GM18505 (cell line): ENCODE results near the gene SAMD4A.
"Not testable (repeated sequence)": the region's sequence is repeated elsewhere in the genome, so short reads cannot be mapped to it uniquely, and the experiment has no call there.

Experiments
- ATAC-seq: cut with Tn5 transposase; IDR thresholded peaks from one replicate; pipeline ENCODE4 v1.9.1; 2021; ENCODE audit not compliant: unreplicated experiment
- POLR2A ChIP-seq: IDR thresholded peaks from 4 replicates; pipeline ENCODE4 v1.6.1; 2011; ENCODE audit warnings: borderline replicate concordance; ENCODE audit not compliant: insufficient read depth, insufficient read length; ENCODE audit errors: extremely low read depth

The SAMD4A gene

DNA sequence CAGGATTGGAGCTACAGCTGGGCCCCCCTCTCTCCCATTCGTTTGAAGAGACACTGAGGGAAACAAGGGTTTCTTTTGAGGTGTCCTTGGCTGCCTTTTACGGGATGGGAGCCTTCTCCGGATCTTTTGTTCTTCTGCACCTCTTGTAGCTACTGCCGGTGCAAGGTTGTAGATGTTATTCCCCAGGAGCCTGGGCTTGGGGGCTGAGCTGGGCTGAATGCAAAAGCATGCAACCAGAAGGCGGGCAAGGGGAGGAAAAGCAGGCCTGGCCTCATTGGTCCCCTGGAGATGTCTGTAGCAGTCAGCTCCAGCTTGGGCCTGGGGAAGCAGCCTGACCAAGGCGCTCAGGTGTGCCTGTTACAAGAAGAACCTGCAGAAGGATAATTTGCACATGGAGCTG lies 225.4 kb downstream of the SAMD4A start:
- ATAC-seq, result no peak
- TF ChIP-seq POLR2A, result no peak

DNA sequence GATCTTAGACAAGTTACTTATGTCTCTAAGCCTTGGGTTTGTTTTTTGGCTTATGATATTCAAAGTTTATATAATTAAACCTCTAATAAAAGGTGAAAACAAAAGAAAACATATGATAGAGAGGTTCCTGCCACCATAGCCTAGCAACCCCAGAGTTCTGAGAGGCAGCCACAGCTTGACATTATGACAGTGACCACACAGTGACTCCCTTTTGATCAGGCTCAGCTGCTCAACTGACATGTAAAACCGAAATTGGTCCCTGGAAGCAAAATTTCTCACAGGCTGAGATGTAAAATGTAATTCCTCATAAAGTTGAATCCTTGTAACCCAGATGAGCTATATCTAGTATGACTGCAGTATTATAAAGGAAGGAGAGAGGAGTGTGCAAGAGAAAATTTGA lies 227.2 kb downstream of the SAMD4A start:
- TF ChIP-seq POLR2A, result no peak
- no peak for ATAC-seq

DNA sequence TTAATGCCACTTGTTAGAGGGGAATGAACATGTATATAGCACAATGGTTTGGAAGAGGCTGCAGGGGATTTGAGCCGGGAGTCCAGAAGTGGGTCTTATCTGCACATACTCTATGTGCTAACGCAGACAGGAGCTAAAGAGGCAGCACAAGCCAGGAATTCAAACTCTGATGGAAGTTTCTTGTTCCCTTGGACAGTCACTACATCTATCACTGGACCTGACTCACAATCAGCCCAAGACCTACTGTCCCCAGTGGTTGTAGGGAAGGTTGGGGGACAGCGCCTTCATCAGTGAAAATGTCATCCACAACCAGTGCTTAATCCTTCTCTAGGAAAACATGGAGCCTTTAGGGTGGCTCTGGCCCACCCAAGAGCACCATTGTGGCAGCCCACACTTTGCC lies 227.9 kb downstream of the SAMD4A start:
- no peak for TF ChIP-seq POLR2A
- ATAC-seq, result no peak

DNA sequence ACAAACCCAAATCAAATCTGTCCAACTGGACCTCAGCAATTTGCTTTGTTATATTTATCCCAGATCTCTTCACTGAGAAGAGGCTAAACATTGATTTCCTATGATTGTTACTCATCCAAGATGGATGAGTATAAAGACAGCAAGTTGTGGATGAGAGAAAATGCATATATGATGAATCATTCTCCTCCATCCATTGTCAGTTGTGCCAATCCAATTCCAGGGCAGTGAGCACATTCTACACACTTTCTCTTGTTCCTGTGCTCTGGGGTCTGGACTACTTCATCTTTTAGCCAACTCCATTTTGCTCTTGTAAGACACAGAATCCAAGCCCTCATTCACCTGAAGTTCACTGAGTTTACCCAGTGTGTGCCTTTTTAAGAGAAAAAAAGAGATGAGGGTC lies 230.0 kb downstream of the SAMD4A start:
- ATAC-seq, result no peak

DNA sequence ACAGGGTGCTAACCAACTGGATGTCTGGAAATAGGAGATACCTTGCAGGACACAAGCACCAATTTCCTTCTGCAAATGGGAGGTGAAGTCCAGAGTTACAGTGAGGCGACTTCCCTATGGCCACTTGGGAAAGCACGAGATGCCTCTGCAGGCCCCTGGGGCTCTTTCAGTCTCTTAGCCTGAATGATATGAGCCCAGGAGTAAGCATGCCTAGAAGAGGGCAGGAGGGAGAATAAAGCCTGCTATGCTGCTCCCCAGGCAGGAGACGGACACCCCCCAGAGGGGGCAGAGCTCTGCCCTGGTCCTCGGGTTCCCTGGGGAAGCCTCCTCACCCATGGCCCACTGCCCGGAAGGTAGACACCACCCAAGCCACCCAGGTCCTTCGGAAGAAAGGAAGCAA lies 230.6 kb downstream of the SAMD4A start:
- no peak for TF ChIP-seq POLR2A
- no peak for ATAC-seq

More for the DNA sequence above, 230.0 kb downstream of the SAMD4A start:
- TF ChIP-seq POLR2A, result no peak

DNA sequence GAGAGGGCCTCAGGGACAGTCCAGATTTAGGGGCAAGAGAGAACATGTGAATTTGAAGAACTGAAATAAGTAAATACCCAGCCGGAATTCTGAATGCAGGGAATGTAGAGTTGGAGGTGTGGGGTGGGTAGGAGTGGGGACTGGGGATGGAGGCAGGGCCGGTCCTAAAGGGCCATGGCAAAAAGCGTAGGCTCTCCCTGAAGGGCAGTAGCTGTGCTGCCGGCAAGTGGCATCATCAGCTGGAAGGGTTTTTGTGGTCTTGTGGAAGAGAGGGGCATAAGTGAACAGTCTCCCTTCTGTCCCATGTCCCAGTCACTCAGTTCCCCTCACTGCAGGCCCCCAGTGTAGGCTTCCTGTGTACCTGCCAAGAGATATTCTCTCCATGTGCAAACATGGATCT lies 231.1 kb downstream of the SAMD4A start:
- no peak for TF ChIP-seq POLR2A
- no peak for ATAC-seq

DNA sequence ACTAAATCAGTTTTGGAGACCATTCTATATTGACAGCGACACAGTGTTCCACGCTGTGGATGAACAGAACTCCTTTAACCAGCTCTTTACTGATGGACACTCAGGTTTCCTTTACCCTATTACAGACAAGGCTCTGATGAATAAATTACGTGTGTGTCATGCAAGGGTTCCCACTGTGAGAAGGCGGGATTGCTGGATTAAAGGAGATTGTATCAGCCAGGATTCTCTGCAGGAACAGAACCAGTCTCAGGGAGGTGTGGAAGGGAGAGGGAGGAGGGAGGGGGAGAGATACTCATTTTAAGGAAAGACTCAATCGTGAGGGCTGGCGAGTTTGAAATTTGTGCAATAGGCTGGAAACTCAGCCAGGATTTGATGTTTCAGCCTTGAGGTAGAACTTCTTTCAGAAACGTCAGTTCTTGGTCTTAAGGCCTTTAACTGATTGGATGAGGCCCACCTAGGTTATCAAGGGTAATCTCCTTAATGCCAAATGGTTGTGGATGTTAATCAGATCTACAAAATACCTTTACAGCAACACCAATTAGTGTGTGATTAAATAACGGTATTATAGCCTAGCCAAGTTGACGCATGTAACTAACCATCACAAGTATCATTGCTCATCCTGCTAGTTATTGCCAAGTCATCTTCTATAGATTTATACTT lies 231.7 kb downstream of the SAMD4A start:
- TF ChIP-seq POLR2A, result no peak
- no peak for ATAC-seq

DNA sequence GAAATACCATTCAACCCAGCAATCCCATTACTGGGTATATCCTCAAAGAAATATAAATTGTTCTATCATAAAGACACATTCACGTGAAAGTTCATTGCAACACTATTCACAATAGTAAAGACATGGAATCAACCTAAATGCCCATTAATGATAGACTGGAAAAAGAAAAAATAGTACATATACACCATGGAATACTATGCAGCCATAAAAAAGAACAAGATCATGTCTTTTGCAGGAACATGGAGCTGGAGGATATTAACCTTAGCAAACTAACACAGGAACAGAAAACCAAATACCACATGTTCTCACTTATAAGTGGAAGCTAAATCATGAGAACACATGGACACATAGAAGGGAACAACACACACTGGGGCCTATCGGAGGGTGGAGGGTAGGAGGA lies 234.6 kb downstream of the SAMD4A start:
- not testable (repeated sequence) for ATAC-seq

DNA sequence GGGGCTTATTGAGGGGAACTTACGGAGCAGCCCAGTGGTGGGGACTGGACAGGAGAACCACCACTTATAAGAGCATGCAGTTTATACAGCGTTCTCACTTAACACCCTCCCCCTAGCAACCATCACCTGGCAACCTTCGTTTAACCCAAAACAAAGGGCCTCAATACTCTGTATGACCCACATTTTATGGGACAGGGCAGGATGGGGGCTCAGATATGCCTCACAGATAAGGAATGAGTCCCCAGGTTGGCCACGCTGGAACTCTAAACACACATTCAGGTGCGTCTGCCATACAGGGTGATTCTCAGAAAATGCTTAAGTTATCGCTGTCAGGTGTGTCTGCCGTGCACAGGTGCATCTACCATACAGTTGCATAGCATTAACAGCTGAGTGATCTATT lies 236.5 kb downstream of the SAMD4A start:
- ATAC-seq, result no peak
- TF ChIP-seq POLR2A, result no peak

DNA sequence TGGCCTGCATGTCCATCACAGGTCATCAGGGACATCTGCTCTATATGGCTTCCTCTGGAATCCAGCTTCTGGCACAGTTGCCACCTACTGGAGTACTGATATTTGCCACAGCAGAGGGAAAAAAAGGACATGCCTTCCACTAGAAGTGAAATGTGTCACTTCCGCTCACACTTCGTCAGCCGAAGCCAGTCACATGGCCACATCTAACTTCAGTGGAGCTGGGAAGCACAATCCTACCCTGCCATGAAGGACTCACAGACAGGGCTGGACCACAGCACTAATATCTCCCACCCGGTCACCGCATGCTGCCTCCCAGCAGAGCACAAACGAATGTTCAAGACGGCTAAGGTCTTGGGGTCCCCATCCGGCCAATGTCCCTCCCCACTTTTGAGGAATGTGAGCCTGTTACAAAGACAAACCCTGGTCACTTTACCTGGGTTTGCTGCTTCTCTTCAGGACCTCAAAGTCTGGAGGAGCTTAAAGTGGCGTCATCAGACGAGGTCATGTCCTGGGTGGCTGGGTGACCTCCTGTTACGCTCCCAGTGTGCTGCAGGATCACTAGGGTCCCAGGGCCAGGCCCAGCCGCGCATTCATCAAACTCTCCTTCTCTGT lies 237.1 kb downstream of the SAMD4A start:
- ATAC-seq, result no peak
- TF ChIP-seq POLR2A, result no peak

DNA sequence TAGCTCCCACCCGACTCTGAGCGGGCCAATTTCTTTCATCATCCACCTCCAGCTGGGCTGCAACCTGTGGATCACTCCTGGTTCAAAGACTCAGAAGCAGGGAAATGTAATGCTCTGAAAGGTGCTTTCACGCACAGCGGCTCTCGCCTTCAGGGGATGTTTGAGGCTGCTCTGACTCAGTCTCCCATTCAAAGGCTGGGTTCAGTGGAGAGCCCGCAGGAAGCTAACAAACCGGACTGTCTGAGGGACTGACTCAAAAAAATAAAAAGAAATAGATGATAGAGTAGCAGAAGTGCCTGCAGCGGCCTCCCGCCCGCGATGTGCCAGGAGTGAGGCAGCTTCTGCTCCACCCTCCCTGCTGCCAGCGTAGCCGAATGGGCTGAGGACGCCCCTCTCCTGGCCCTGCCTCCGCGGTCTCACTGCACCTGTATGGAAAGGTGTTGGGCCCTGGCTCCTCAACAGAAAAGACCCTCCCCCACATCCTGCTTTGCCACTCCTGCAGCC lies 237.7 kb downstream of the SAMD4A start:
- no peak for TF ChIP-seq POLR2A
- ATAC-seq, result no peak

DNA sequence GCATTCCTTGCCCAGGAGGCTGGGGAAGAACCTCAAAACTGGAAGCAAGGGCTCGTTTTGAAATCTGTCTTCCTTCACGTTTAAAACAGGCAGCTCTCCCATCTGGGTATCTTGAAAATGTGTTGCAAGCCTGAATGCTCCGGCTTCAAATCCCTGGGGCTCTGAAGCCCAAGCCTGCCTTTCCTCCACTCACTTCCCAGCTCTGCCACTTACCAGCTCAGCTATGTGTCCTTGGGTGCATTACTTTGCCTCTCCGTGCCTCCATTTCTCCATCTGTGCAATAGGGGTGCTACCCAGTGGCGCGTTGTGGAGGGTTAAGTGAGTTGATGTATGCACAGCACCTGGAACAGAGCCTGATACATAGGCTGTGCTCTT lies 238.1 kb downstream of the SAMD4A start:
- no peak for TF ChIP-seq POLR2A
- ATAC-seq, result no peak

DNA sequence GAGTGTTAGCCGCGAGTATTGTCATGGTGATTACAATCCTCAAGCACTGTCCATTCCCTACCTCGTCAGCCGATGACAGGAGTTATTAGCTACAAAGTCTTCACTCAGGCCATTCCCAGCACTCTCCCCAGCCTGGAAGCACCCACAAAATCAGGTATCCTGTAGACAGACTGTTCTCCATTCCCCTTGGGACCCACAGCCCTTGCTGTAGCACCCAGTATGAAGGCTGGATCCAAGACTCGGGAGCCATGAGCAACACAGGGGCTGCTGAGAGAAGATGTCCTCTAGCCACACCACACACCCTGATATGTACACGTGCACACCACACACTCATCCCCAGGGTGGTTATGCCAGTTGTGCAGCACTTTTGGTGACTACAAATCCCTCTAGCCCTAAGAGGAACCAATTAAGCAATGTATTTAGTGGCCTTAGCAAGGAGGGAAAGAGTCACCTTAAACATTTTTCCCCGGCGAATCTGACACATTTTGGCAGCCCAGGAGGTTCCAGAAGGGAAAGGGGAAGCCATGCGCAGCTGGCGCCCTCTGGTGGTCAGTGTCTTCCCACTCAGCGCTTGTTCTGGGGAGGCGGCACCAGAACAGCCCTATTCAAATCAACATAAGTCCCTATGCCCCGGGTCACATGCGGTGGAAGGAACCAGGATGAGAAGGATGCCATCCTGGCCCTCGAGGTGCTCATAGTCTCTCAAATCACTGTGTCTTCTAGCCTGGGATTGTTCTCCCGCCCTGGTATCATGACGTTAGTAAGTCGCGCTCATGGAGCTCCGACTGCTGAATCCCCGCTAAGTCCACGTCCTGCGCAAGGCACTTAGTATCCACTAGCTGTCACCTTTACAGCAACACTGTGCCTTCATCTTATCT lies 238.8 kb downstream of the SAMD4A start:
- ATAC-seq, result peak; percentile 67
- no peak for TF ChIP-seq POLR2A

DNA sequence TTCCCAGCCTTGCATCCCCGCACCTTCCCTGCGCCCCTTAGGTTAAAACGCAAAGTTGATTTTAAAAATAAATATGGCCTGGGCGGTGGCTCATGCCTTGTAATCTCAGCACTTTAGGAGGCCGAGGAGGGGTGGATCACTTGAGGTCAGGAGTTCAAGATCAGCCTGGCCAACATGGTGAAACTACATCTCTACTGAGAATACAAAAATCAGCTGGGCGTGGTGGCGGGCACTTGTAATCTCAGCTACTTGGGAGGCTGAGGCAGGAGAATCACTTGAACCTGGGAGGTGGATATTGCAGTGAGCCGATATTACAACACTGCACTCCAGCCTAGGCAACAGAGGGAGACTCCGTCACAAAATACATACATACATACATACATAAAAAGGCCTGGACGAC lies 239.7 kb downstream of the SAMD4A start:
- TF ChIP-seq POLR2A, result no peak
- ATAC-seq, result no peak

DNA sequence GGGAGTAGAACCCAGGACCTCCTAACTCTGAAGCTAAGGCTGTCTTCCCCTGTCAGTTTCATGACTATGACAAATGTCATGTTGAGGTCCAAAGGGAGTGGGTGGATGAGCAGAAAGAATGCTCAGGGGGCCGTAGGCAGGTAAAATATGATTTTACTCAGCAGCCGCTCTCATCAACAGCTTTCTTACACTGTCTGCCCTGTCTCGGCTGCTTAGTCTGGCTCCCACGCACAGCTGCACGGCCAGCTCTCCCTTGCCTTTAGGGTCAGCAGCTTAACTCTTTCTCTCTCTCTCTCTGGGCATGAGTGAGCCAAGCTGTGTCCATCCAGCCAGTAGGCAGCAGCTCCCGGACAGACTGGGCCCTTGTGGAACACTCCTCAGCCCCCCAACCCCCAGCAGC lies 240.5 kb downstream of the SAMD4A start:
- ATAC-seq, result no peak
- TF ChIP-seq POLR2A, result no peak

DNA sequence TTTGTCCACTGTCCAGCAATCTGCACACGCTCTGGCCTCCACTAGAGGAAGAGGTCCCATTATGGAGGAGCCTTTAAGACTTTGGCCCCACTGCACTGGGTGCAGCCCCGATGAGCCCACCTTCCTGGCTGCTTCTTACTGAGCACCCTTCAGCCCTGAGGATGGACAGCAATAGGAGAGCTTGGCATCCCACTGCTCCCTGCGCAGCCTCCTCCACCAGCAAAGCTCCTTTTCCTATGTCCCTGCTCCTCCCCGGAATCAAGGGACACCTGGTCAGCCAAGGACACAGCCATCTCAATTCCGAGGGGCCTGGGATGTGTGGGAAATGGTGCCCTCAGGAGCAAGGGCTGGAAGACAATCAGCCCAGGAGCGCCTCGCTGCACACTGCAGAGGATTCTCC lies 241.0 kb downstream of the SAMD4A start:
- ATAC-seq, result no peak
- TF ChIP-seq POLR2A, result no peak
